ENCODE results near the gene LAMB2.

Gene LAMB2

DNA sequence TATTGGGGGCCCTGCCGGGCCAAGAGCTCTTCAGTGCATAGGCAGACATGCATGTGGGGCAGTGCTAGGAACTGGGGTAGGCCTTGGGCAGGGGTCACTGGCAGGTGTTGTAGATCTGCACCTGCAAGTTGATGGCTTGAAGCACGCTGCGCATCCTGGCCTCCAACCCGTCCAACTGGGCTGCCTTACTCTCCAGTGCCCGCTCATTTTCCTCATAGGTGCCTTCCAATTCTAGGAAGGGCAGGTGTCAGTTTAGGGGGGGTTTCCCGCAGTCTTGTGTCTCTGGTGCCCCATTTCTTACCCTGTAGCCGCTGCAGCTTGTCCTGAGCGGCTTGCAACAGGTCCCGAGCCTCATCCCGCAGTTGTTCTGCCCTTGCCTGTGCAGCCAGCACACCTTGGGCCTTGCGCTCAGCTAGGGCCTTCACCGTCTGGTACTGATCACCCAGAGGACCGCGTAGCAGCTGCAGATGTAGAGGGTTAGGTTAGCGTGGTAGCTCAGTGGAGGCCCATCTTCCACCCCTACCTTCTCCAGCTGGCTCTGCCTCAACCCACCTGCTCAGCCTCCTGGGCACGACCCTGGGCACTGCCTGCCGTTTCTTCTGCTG lies 11.6 kb downstream of the LAMB2 start:
- DNase-seq (ENCODE audit: low read depth in 2 of 2), result no peak

DNA sequence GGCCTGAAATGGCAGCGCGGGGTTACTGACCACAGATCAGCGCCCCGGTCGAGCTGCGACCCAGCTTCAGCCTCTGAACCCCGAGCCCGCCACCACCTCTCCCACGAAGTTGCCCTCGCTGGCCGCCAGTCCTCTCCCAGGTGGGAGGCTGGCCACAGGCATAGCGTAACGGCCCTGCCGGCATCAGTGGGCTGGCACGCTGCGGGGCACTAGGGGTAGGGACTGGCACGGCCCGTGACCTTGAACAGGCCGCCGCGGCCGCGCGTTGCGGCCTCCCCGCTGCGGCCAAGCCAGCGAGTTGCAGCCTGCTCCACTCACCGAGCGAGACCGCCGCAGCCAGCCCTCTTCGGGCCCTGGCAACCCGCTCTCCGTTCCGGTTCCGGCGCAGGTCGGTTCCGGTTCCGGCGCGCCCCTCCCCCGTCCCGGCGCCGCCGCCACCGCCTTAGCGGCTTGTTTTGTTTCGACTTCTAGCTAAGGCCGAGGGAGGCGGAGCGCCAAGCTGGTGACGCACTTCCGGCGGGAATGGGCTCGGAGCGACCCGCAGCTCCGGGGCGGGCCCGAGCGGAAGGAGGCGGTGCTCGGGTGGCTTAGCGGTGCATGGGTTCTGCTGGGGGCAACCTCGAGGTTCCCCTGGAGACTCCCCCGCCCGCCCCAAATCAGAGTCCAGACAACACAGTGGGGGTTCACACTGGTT lies 12.3 kb downstream of the LAMB2 start, which contains the start of gene USP19:
Gene USP19, minus strand, starts transcription at position 386 of the 694 bp plus-strand sequence. CDS start 1,678 bp downstream, outside the sequence.
- peak; percentile 82 to 86 for DNase-seq (ENCODE audit: low read depth in 2 of 2)

DNA sequence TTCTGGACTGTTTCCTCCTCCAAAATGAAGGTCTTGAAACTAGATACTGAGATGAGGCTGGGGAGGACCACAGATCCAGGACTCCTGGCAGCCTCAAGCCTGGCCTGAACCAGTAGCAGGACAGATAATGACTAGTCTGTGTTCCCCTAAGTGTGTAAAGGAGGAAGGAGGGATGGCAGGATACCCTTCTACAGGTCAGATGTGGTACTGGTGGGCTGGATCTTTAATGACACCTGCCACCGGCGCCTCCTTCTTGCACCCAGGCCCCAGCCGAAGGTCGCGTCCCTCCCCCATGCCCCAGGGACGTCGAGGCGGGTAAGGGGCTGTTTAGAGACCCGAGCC lies 12.8 kb downstream of the LAMB2 start:
- no peak for DNase-seq (ENCODE audit: low read depth in 2 of 2)

DNA sequence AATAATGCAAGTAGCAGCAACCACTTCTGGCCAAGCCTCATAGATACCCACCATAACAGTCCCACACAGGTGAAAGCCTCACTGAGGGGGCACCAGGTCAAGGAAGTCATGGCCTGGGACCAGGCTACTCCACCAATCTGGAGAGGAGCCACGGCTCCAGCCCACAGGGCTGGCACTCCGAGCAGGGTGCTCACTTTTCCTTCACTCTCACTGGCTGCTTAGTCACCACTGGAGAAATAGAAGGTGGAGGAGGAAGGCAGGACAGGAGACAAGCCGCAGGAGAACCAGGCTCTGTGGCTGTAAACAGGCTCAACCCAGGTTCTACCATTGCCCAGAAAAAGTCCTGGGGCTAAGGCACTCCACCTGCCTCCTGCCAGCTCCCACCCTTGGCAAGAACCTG lies 13.4 kb downstream of the LAMB2 start:
- no peak for DNase-seq (ENCODE audit: low read depth in 2 of 2)

DNA sequence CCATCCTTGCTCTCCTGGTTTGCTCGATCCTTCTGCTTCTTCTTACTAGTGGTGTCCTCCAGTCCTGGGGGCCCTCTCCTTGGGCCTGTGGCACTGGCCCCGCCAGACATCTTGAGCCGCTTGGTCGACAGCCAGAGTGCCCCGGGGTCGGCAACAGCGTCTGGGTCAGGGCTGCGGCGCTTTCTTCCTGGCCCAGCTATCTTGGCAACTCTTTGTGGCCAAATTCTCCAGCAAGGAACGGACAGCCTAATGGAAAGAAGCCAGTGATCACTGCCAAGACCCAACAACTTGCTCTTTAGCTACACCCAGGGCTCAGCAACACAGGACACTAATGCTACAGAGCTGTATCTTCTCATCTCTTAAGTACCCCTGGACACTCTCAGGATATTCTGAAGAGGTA lies 13.8 kb downstream of the LAMB2 start:
- DNase-seq (ENCODE audit: low read depth in 2 of 2), result no peak

DNA sequence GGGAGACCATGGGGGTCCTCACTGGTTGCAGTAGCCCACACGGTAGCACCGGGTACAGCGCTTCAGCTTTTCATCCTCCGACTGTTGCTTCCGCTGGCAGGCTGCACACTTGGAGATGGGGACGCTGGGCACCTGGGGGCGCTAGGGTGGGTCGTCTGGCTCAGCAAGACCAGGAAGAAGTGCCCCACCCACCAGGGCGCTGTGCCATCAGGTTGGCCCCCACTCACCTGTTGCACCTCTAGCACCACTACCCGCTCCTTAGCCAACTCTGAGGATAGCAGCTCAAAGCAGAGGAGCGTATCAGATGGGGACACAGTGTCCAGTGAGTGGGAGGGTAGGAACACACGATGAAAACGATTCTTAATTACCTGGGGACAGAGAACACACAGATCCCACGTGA lies 20.6 kb downstream of the LAMB2 start:
- no peak for DNase-seq (ENCODE audit: low read depth in 2 of 2)

DNA sequence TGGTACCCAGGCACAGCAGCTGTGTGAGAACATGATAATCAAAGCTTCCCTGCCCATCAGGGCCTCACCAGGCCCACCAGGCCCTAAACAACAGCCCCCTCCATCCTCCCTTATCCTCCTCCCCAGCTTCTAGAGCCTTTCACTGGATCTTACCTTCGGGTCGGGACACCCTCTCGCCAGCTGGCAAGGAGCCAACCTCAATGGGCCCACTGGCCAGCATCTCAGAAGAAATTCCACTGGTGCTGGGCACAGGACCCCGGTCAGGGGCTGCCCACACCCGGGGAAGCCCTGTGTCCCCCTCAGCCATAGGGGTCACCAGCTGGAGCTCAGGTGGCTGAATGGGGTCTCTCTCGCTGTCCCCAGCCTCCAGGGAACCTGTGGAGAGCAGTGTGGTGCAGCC lies 21.5 kb downstream of the LAMB2 start:
- no peak for DNase-seq (ENCODE audit: low read depth in 2 of 2)

DNA sequence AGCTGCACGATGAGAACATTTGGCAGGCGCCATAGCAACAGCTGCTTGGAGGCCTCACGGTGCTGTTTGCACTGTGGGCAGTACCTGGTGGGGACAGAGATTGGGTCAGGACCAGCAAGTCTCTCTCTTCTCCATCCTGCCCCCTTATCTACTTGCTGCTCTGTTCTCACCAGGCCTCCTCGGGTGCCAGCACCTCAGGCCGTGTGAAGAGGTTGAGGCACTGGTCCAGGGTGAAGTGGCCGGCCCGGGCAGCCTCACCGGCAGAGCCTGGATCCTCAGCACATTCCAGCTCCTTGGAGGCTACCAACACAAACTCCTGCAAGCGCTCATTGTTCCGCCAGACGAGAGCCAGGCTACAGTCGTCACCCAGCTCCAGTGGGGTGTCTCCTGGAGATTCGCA lies 22.1 kb downstream of the LAMB2 start:
- no peak for DNase-seq (ENCODE audit: low read depth in 2 of 2)

DNA sequence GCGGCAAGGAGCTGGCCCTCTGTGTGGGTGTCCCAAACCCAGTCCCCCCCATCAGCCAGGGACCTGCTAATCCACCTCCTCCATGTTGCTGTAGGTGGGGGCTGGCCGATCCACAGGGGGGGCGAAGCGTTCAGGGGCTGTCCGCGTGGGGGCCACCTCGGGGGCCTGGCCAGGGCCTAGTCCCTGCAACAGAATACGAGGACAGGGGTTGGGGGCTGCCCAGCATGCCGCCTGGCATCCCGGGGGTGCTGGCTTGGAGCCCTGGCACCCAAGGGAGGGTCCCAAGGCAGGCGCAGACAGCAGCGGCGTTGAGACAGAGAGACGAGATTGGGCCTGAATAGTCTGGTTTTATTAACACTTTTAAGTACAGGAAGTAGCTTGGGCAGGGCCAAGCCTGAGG lies 24.5 kb downstream of the LAMB2 start:
- no peak for DNase-seq (ENCODE audit: low read depth in 2 of 2)

DNA sequence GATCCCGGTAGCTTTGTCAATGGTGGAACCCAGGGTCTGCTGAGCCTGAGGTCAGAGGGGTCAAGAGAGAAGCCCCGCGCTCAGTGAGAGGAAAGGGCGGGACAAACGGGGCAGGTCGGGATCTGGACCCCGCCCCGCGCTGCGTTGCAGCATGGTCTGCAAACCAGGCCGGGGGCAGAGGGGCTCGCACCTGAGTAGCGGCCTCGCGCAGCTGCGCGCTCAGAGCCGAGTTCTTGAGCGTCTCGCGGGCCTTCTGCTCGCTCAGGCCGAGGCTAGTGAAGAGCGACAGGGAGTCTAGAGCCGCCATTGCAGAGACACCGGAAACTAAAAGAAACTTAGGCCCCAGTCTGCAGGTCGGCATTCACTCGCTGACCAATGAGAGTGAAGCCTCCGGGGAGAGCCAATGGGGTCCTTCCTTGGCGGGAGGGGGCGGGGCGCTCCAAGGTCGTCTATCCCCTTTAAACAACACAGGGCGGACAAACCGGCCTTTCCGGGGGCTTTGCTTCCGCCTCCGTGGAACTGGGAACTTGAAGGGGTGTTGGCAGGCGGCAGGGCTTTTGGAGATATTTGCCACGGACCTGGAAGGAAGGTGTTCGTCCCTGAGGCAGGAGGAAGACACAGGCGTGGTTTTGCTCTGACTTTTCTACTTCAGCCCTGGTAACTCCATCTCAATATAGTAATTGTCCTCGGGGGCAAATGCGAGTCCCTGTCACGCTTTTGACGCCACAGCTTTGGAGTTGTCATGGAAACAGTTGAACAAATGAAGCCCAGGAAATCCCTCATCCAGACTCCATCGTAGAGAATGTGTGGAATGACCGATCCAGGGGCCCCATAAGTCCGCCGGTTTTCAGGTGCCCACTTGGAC lies 28.2 kb downstream of the LAMB2 start, which contains the start of gene QARS1:
Gene QARS1, minus strand, starts transcription at position 331 of the 865 bp plus-strand sequence. Its CDS starts 24 bp downstream, at position 307.
- DNase-seq (ENCODE audit: low read depth in 2 of 2), result peak; percentile 73 to 77

DNA sequence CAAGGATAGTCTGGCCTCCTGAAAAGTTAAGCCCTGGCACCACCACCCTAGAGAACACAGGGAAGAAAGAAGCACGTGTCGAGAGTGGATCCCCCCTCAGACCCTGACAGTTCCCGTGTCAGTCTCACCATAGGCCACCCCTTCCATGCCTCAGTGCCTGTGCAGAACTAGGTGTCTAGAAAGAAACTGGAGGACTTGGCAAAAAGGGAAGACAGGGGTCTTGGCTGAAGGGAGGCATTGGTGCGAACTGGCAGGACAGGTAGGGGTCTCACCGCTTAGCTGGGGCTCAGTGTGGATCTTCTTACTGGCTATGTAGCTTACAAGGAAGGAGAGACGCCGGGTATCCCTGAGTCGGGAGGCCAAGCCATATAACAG lies 28.8 kb downstream of the LAMB2 start:
- no peak for DNase-seq (ENCODE audit: low read depth in 2 of 2)

DNA sequence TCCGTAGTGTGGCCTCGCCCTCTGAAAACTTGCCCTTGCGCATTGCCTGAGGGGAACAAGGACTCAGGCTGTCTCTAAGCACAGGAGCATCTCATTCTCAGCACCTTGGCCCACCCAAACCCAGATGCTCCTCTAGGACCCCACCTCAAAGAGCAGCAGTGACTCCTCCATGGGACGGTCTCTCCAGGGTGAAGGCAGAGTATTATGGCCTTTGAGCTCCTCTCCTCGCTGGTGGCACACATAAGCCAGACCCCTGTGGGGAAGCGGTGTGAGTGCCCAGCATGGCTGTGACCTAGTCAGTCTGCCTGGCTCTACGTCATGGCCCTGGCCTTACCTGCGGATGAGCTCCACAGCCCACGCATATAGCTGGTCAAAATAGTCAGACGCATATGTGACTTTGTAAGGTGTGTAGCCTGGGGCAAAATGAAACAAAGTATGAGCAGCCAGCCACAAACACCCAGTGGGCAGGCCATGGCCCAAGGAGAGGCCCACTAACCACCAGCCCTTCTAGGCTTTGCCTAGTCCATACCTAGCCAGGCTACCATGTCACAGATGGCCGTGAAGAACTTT lies 32.7 kb downstream of the LAMB2 start:
- DNase-seq (ENCODE audit: low read depth in 2 of 2), result no peak

DNA sequence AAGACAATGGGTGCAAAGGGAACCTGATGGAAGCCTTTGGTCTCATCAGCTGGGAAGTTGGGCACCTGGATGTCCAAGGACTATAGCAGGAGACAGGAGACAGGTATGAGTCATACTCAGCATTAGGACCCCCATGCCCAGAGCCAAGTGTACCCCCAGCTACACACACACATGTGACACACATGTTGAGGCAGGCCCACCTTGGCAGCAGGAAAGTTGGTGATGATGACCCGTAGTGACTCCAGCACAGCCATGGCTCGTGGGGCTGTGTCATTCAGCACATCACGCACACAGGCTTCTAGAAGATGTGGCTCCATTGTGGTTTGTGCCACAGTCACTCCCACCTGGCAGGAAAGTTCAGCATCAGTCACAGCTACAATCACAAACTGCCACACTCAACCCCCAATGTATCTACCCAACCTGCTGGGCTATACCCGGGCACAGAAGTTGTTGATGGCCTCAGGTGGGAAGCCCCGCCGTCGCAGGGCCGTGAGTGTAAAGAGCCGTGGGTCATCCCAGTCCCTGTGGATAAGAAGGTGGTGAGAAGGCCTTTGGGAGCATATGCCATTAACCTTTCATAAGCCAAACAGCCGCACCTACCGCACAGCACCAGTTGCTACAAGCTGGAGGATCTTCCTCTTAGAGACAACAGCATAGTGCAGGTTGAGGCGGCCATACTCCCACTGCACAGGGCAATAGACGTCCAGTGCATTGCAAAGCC lies 33.8 kb downstream of the LAMB2 start:
- no peak for DNase-seq (ENCODE audit: low read depth in 2 of 2)

DNA sequence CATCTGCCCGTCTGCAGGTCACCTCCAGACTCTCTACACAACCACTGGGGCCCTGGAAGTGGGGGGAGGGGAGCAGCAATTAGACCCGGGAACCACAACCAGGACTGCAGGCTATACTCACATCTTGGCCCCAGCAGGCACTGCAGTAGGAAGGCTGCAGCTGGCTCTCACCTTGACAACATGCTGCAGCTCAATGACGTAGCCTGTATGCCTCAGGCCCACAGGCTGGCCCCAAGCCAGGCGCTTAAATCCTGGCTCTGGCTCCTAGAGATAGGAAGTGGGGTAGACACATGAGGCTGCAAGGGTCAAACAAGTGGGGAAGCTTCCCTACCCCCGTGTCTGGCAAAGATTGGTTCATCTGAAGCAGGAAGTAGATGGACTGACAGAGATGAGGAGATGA lies 34.4 kb downstream of the LAMB2 start:
- DNase-seq (ENCODE audit: low read depth in 2 of 2), result no peak

DNA sequence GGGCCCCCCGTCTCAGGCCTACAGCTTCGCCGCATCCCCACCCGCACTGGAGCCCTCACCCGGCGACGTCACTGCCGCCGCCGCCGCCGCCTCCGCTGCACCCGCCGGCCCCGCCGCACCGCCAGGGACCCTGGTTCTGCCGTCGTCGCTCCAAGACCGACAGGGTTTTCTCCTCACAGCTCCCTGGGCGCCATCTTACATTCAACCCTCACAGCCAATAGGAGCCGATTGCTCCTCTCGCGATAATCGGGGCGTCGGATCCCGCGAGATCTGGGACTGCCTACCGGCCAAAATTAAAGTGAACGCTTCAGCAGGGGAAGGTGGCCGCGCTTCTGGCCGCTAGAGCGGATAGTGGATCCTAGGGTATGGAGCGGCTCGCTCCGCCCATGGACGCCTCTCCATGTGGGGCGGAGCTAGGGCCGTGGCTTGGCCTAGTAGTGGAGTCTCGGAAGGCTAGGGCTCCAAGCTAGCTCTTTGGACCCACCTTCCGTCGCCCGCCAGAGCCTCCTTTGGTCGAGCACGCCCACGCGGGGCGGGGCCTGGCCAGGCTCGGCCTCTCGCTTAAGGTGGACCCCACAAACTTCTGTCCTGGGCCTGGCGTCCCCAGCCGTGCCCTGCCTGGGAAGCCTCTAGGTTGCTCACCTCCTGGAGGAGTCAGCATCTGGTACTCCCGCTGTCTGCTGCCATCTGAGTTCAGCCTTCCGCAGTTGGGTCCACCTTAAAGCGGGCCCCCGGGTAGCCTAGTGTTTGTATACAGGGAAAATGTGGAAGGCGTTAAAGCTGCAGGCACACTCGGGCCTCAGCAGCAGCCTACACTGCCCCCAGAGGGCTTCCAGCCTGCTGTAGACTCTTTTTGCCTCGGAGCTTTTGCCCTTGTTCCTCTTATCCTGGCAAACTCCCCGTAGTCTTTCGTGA lies 38.7 kb downstream of the LAMB2 start, which contains the start of gene QRICH1:
Gene QRICH1, minus strand, starts transcription at position 219 of the 915 bp plus-strand sequence. CDS start 17,054 bp downstream, outside the sequence.
- DNase-seq (ENCODE audit: low read depth in 2 of 2), result peak; percentile 88 to 91

DNA sequence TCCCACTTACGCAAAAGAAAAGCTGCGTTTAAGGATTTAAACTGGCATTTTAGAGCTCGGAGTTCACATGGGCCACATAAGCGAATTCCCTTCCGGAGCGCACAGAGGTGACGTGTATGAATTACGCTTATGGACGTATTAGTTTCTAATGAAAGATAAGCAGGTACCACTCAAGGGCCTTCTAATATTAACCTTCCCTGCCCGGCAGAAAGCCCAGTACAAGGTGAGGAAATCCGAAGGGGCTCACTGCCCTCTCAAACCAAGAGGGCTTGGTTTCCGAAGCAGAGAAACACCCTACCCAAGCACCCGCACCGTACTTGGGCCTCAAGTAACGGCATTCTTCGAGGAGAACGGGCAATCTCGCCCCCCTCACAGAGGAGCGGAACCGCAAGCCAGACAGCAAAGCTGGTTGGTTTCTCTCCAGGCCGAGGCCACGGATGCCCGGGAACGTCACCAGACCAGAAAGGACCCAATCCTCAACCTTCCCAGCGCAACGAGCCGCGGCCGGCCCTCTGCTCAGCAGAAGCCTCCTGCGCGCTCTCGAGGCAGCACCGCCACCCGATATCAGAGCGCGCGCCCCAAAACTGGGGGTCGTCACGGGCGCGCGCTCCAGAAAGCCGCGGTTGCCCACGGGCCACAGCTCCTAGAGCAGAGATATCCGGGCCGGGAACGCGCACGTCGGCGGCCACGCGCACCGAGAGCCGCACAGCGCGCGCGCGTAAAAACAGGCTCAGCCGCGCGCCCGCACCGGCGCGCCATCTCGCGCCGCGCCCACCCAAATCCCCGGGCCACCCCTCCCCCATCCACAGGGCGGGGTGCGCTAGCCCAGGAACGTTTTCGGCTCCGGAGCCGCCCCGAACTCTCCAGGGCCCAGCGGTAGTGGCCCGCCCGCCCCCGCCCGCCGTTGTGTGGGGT lies 39.7 kb downstream of the LAMB2 start:
- peak; percentile 56 to 58 for DNase-seq (ENCODE audit: low read depth in 2 of 2)

DNA sequence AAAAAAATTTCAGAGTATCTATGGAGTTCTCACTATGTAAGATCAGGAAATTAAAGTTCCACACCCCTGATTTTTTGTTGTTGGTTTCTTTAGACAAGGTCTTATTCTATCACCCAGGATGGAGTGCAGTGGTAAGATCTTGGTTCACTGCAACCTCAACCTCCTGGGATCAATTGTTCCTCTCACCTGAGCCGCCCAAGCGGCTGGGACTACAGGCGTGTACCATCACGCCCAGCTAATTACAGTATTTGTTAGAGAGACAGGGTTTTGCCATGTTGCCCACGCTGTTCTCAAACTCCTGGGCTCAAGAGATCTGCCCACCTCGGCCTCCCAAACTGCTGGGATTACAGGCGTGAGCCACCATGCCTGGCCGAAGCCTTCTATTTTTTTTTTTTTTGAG lies 51.4 kb downstream of the LAMB2 start:
- DNase-seq (ENCODE audit: low read depth in 2 of 2), result no peak

DNA sequence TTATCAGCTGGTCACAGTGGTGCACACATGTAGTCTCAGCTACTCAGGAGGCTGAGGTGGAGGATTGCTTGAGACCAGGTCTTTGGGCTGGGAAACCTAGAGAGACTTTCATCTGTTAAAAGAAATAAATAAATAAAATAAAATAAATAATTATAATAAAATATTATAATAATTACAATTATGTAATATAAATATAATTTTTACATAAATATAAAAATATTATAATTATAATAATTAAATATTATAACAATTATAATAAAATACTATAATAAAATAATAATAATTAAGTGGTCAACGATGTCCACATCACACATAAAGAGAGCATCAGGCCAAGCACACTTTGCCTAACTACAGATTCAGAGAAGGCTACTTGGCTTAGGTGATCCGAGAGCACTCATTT lies 53.6 kb downstream of the LAMB2 start:
- DNase-seq (ENCODE audit: low read depth in 2 of 2), result no peak

DNA sequence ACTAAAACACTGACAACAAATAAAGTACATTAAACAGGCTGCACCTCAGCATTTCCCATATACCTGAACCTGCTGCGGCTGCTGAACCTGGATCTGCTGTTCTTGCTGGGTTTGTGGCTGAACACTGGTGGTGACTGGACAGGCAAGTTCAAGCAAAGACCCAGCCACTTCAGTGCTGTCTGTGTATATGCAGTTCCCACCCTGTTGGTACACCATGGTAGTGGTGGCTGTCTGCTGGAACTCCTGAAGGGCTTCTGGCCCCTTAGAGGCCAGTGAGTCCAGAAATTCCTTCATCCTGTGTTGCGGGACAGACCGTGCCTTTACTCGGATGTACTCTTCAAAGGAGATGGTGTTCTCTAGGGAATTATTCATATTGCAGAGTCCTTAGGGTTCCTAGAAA lies 56.2 kb downstream of the LAMB2 start:
- DNase-seq (ENCODE audit: low read depth in 2 of 2), result no peak
